ENCODE results near the gene KLK7.
"Not testable (repeated sequence)": the region's sequence is repeated elsewhere in the genome, so short reads cannot be mapped to it uniquely, and the experiment has no call there.

The KLK7 gene

GRCh38 chr19:51000981-51001380, 17.3 kb upstream of the KLK7 start:
- DNase-seq (ENCODE audit: low spot score): no peak
- no peak overlapping the region for H3K27ac ChIP-seq
- POLR2A ChIA-PET (ENCODE audit: low non-redundant PET): interaction anchor here (1.0 kb wide), 1 partner anchor 16 kb away, joined by 3 read pairs; no protein-coding TSS in a partner anchor
- TF ChIP-seq, protein P1, sequence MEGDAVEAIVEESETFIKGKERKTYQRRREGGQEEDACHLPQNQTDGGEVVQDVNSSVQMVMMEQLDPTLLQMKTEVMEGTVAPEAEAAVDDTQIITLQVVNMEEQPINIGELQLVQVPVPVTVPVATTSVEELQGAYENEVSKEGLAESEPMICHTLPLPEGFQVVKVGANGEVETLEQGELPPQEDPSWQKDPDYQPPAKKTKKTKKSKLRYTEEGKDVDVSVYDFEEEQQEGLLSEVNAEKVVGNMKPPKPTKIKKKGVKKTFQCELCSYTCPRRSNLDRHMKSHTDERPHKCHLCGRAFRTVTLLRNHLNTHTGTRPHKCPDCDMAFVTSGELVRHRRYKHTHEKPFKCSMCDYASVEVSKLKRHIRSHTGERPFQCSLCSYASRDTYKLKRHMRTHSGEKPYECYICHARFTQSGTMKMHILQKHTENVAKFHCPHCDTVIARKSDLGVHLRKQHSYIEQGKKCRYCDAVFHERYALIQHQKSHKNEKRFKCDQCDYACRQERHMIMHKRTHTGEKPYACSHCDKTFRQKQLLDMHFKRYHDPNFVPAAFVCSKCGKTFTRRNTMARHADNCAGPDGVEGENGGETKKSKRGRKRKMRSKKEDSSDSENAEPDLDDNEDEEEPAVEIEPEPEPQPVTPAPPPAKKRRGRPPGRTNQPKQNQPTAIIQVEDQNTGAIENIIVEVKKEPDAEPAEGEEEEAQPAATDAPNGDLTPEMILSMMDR (conservative IDR thresholded peaks at IDR 0.05; ENCODE audit: low read depth): no peak
- CTCF ChIA-PET: interaction anchor here (0.8 to 2.0 kb wide), 2 partner anchors 16 to 78 kb away, joined by 6 to 7 read pairs; no protein-coding TSS in a partner anchor

DNA sequence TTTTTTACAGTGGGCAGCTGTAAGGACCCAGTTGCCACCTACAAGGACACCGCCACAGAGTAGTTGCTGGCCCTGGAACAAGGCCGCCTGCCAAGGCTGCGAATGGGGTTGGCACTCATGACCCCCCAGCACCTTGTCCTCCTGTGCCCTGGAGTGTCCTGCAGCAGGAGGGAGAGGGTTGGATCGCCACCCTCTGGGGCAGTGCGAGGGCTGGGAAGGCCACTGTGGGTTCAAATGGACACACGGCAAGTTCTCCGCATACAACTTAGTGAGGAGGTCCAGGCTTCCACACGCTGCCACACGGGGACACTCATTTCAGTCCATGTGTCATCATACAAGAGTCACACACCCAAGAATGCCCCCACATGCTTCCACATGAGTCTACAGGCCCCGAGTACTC, 16.7 kb upstream of the KLK7 start:
- ChIA-PET CTCF (interaction anchor here (0.6 to 2.0 kb wide), 2 partner anchors 16 to 45 kb away, joined by 3 to 7 read pairs; no protein-coding TSS in a partner anchor), POLR2A (ENCODE audit: low non-redundant PET) (interaction anchor here (1.0 kb wide), 1 partner anchor 16 kb away, joined by 3 read pairs; no protein-coding TSS in a partner anchor)
- DNase-seq (ENCODE audit: low spot score): no peak
- TF ChIP-seq, protein P1 (conservative IDR thresholded peaks at IDR 0.05; ENCODE audit: low read depth): no peak
- H3K27ac ChIP-seq: no peak overlapping the region

DNA sequence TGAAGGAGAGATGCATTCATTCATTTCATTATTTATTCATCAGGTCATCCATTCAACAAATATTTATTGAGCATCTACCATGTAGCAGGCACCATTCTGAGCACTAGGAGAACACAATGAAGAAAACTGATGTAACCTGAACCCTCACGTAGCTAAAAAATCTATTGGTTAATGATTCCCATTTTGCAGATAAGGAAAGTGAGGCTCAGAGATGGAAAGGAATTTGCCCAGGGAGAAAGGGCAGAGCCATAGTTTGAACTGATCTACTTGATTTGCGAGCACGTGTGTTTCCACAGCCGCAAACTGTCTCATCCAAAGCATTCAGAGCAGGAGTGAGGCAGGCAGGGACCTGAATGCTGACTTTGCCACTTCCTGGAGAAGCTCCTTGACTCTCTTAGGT, 15.0 kb upstream of the KLK7 start:
- DNase-seq (ENCODE audit: low spot score): no peak
- ChIA-PET CTCF (no interaction called here), POLR2A (ENCODE audit: low non-redundant PET) (interaction anchor here (0.5 kb wide), 1 partner anchor 8 kb away, joined by 3 read pairs; no protein-coding TSS in a partner anchor)
- TF ChIP-seq, protein P1 (conservative IDR thresholded peaks at IDR 0.05; ENCODE audit: low read depth): no peak
- no peak overlapping the region for H3K27ac ChIP-seq

DNA sequence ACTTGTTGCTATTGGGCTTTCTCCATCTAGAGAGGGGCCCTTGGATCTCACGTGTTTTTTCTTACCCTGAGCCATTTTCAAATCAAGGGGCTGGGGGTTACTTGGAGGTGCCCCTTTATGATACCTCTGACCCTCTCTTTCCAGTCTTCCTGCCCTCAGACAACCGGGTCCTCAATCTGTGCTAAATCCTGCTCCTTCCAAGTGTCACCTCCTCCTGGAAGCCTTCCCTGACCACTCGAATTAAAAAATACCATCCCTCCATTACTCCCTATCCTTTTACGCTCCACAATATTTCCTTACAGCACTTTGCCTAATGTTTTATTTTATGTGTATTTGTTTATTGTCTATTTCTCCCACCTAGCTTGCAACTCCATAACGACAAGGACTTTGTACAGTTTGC, 14.3 kb upstream of the KLK7 start:
- no peak overlapping the region for H3K27ac ChIP-seq
- ChIA-PET POLR2A (ENCODE audit: low non-redundant PET) (interaction anchor here (0.5 kb wide), 1 partner anchor 7 kb away, joined by 3 read pairs; no protein-coding TSS in a partner anchor), CTCF (no interaction called here)
- TF ChIP-seq, protein P1 (conservative IDR thresholded peaks at IDR 0.05; ENCODE audit: low read depth): no peak
- DNase-seq (ENCODE audit: low spot score): no peak

- TF ChIP-seq, protein P1 (conservative IDR thresholded peaks at IDR 0.05; ENCODE audit: low read depth): no peak
- H3K27ac ChIP-seq: no peak overlapping the region
- DNase-seq (ENCODE audit: low spot score): no peak
- POLR2A ChIA-PET (ENCODE audit: low non-redundant PET): interaction anchor here (0.6 kb wide), 1 partner anchor 11 kb away, joined by 5 read pairs; no protein-coding TSS in a partner anchor
- CTCF ChIA-PET: interaction anchor here (1.2 kb wide), 1 partner anchor 43 kb away, joined by 3 read pairs; no protein-coding TSS in a partner anchor
Observed at GRCh38 chr19:50994129-50994528, 10.4 kb upstream of the KLK7 start.

- ChIA-PET CTCF (no interaction called here), POLR2A (ENCODE audit: low non-redundant PET) (no interaction called here)
- DNase-seq (ENCODE audit: low spot score): no peak
- TF ChIP-seq, protein P1 (conservative IDR thresholded peaks at IDR 0.05; ENCODE audit: low read depth): no peak
- H3K27ac ChIP-seq: no peak overlapping the region
Observed at GRCh38 chr19:50992666-50993035, 8.9 kb upstream of the KLK7 start.

DNA sequence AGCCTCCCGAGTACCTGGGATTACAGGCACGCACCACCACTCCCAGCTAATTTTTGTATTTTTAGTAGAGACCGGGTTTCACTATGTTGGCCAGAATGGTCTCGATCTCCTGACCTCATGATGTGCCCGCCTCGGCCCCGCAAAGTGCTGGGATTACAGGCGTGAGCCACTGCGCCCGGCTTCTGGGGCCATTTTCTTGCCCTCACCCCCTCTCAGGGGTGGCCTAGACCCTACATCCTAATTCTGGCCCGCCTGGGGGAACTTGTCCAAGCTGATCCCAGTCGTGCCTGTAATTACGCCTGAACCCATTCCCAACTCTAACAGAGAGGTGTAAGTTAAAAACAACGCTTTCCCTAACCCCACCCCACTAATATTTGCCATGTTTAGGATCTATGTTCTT, 699 bp upstream of the KLK7 start:
- CTCF ChIA-PET: not testable (repeated sequence)

More for the DNA sequence above, 699 bp upstream of the KLK7 start:
- POLR2A ChIA-PET (ENCODE audit: low non-redundant PET); H3K27ac ChIP-seq; DNase-seq (ENCODE audit: low spot score): not testable (repeated sequence)
